Measurements from ENCODE around the gene APOO. TPM values are rescaled to one million over a fixed set of nuclear protein-coding genes. Genes with fewer than 3 reads are reported as not detected.
A peak's percentile ranks its signal among the peaks of the same experiment; 100 is the strongest.
"Not testable (repeated sequence)": the region's sequence is repeated elsewhere in the genome, so short reads cannot be mapped to it uniquely, and the experiment has no call there.

APOO gene
- total RNA-seq, 1 donor, result 9.8 TPM

- no peak for DNase-seq (ENCODE audit: low read depth)
- no peak for TF ChIP-seq CTCF (IDR thresholded peaks at IDR 0.05; ENCODE audit: insufficient read depth, low read length)
- no peak overlapping the region for H3K4me3 ChIP-seq (ENCODE audit: low read depth, low read length)
Observed at GRCh38 chrX:23861215-23861896, 46.4 kb downstream of the APOO start.

DNA sequence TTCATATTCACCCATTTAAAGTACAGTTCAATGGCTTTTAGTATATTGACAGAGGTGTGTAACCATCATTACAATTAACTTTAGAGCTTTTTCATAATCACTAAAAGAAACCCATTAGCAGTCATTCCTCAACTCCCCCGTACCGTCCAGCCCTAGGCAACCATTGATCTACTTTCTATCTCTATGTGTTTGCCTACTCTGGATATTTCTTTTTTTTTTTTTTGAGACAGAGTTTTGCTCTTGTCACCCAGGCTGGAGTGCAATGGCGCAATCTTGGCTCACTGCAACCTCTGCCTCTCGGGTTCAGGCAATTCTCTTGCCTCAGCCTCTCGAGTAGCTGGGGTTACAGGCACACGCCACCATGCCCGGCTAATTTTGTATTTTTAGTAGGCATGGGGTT, 48.5 kb downstream of the APOO start:
- DNase-seq (ENCODE audit: low read depth); H3K4me3 ChIP-seq (ENCODE audit: low read depth, low read length): not testable (repeated sequence)

GRCh38 chrX:23857935-23858334, 49.8 kb downstream of the APOO start:
- TF ChIP-seq CTCF (IDR thresholded peaks at IDR 0.05; ENCODE audit: insufficient read depth, low read length), result no peak
- no peak for DNase-seq (ENCODE audit: low read depth)
- H3K4me3 ChIP-seq (ENCODE audit: low read depth, low read length), result no peak overlapping the region

- no peak overlapping the region for H3K4me3 ChIP-seq (ENCODE audit: low read depth, low read length)
- DNase-seq (ENCODE audit: low read depth), result no peak
- TF ChIP-seq CTCF (IDR thresholded peaks at IDR 0.05; ENCODE audit: insufficient read depth, low read length), result no peak
Observed at GRCh38 chrX:23857363-23857762, 50.4 kb downstream of the APOO start.

DNA sequence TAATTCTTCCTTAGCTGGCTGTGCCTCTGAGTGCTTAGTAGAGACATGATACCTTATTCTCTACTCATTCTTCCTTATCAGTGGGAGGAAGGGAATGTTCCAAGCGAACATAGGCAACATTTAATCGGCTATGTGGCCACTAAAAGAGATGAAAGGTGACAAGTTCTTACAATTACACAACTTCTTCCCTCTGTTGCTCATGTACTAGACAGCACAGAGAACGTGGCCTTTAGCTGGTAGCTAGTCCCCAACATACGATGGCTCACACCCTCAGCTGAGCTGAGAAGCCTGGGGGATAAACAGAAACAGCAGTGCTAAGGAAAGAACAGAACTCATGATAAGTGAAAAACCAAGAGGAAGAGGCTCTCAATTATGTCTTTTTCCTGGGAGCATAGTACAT, 52.2 kb downstream of the APOO start:
- no peak overlapping the region for H3K4me3 ChIP-seq (ENCODE audit: low read depth, low read length)
- no peak for DNase-seq (ENCODE audit: low read depth)
- TF ChIP-seq CTCF (IDR thresholded peaks at IDR 0.05; ENCODE audit: insufficient read depth, low read length), result no peak

- TF ChIP-seq CTCF (IDR thresholded peaks at IDR 0.05; ENCODE audit: insufficient read depth, low read length), result no peak
- no peak overlapping the region for H3K4me3 ChIP-seq (ENCODE audit: low read depth, low read length)
- DNase-seq (ENCODE audit: low read depth), result peak; percentile 4
Observed at GRCh38 chrX:23854945-23855344, 52.8 kb downstream of the APOO start.

DNA sequence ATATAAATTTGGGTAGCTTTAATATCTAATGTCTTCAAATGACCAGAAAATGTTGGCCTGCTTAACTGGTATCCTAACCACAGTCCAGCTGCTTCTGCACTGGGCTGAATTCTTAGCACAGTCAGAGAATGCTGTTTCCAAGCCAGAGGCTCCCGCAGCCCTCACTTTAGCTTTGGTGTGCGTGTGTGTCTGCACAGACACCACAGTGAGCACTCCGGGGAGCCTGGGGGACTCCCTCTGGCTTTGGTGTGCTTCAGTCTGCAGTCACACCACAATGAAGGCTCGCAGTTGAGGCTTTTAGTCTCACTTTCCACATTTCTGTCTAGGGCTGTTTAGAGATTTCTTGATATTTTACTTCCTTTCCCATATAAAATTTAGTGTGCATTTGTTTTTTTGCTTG, 53.6 kb downstream of the APOO start:
- no peak for DNase-seq (ENCODE audit: low read depth)

More for the DNA sequence above, 53.6 kb downstream of the APOO start:
- no peak overlapping the region for H3K4me3 ChIP-seq (ENCODE audit: low read depth, low read length)
- TF ChIP-seq CTCF (IDR thresholded peaks at IDR 0.05; ENCODE audit: insufficient read depth, low read length), result no peak

Measured in fibroblast of the aortic adventitia (primary cell).